Measurements from ENCODE around the gene BPIFB6.

GRCh38 chr20:33005908-33006775, 25.3 kb upstream of the BPIFB6 start:
- no peak for TF ChIP-seq CTCF (IDR thresholded peaks at IDR 0.05)
- TF ChIP-seq POLR2A (IDR thresholded peaks at IDR 0.05) = no peak
- TF ChIP-seq POLR2AphosphoS5 (IDR thresholded peaks at IDR 0.05) = no peak
